Body of pancreas (tissue), 4 donors: ENCODE measurements around the gene TMPRSS2. TPM values are rescaled to one million over a fixed set of nuclear protein-coding genes. Genes with fewer than 3 reads are reported as not detected.

ENCODE experiments used
- ATAC-seq: fragments of 150-250 bp; one replicate; pipeline ENCODE4 v1.9.1; 2016
- DNase-seq, 4 donors: peaks; one replicate each; pipeline ENCODE4 v3.0.0-alpha.2; 2019
- H3K27ac ChIP-seq, 4 donors: fragments of 200-600 bp; sonication (generic); 1 replicate in 3 of 4; 2 replicates in 1 of 4; pipeline versions ENCODE4 v1.5.1 to v1.6.1; 2016 to 2019; ENCODE audit warnings: mild to moderate bottlenecking in 1 of 4, mixed read lengths in 1 of 4, moderate library complexity in 1 of 4
- H3K27me3 ChIP-seq, 2 donors: fragments of 200-600 bp; sonication (generic); one replicate each; pipeline ENCODE4 v1.6.0; 2016; ENCODE audit warnings: mild to moderate bottlenecking in 1 of 2
- H3K36me3 ChIP-seq, 2 donors: fragments of 200-600 bp; sonication (generic); replicated peaks in 1 of 2; 2 replicates each; pipeline ENCODE4 v1.5.1; 2016; ENCODE audit warnings: low read depth in 2 of 2; ENCODE audit not compliant: insufficient read depth in 1 of 2
- H3K4me1 ChIP-seq: fragments of 200-600 bp; sonication (generic); one replicate; pipeline ENCODE4 v1.6.0; 2016
- H3K4me3 ChIP-seq, 2 donors: fragments of 200-600 bp; sonication (generic); 1 replicate in 1 of 2; 2 replicates in 1 of 2; pipeline ENCODE4 v1.5.1; 2016 to 2019
- H3K9me3 ChIP-seq, 3 donors: fragments of 200-600 bp; sonication (generic); 1 replicate in 2 of 3; 2 replicates in 1 of 3; pipeline ENCODE4 v1.5.1; 2016
- CTCF ChIP-seq, 7 experiments: fragments of 450-650 bp in 4 of 7; fragments of 200-600 bp in 3 of 7; sonication (generic) in 3 of 7; IDR thresholded peaks; one replicate each; pipeline ENCODE4 v1.5.1; 2016 to 2019; ENCODE audit warnings: antibody characterized with exemption in 7 of 7
- POLR2A ChIP-seq, 3 donors: fragments of 450-650 bp; IDR thresholded peaks; one replicate each; pipeline ENCODE4 v1.6.1; 2016; ENCODE audit warnings: antibody characterized with exemption in 3 of 3, mild to moderate bottlenecking in 2 of 3
- WGBS, 2 donors: methylation state at CpG; one replicate each; pipeline ENCODE4 v1.1.5; 2017; 5-methylcytosine and 5-hydroxymethylcytosine counted together
- intact Hi-C: fragments of 100-400 bp; cut with DNase I; formaldehyde crosslinking; loops from one replicate; pipeline ENCODE4 v1.15.1; 2023
- total RNA-seq, 2 donors: library from RNA; depleted of rRNA; stranded (reverse); fragments of >200 nt; gene quantifications; one replicate each; pipeline ENCODE4 v1.1.0, GENCODE V29; 2016

Gene TMPRSS2
- total RNA-seq, 2 donors from 2014 or later, result 45.7 to 60.3 TPM

GRCh38 chr21:41530366-41530765 lies 22.4 kb upstream of the TMPRSS2 start:
- DNase-seq (no peak), ATAC-seq (no peak)
- intact Hi-C loops, result no loop called here
- Histone ChIP-seq H3K27ac (peak overlapping the region in 1 of 4 donors; percentile 32), H3K4me1 (peaks cover 39% of the 10 kb centered on the region), H3K27me3 (no peaks in the 10 kb centered on the region), H3K36me3 (no peaks in the 10 kb centered on the region), H3K4me3 (no peak overlapping the region), H3K9me3 (no peaks in the 10 kb centered on the region)
- WGBS, 2 donors, result 32 to 35% methylated on average over 4 of the region's 4 CpGs
- TF ChIP-seq POLR2A (IDR thresholded peaks at IDR 0.05) (no peak), CTCF (IDR thresholded peaks at IDR 0.05) (no peak)

GRCh38 chr21:41529769-41530168 lies 21.8 kb upstream of the TMPRSS2 start:
- H3K36me3 ChIP-seq, result no peaks in the 10 kb centered on the region
- H3K4me1 ChIP-seq, result peaks cover 39% of the 10 kb centered on the region
- no peak overlapping the region for H3K4me3 ChIP-seq
- no peaks in the 10 kb centered on the region for H3K27me3 ChIP-seq
- ATAC-seq (no peak), DNase-seq (no peak)
- 80 to 88% methylated on average over 6 to 9 of the region's 9 CpGs for WGBS, 2 donors
- intact Hi-C loops, result no loop called here
- peak overlapping the region in 1 of 4 donors; percentile 32 for H3K27ac ChIP-seq
- H3K9me3 ChIP-seq, result no peaks in the 10 kb centered on the region
- TF ChIP-seq CTCF (IDR thresholded peaks at IDR 0.05), result no peak
- no peak for TF ChIP-seq POLR2A (IDR thresholded peaks at IDR 0.05)

DNA sequence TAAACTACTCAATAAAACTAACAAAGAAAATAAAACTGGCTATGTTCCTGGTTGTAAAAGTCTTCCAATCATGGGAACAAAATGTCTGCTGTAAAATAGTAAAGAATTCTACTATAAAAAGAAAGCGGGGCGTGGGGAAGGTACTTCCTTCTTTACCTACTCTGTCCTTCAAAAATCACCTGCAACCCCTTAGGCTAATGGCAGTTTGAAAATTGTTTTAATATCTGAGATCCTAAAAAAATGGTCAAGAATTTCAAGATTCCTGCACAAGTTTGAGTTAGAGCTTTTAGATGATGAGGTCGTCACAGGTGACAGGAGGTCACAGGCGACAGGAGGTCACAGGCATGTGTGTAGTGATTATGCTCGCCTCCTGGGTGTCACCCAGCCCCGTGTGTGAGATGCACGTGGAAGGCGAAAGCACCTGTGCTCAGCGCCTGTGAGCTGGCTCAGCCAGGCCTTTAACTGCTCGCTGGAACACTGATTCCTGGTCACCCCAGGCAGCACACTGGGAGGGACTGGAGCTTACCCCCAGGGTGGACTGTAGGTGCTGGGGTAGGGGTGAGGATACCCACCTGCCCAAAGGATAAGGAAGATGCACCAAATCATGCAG lies 18.6 kb upstream of the TMPRSS2 start:
- intact Hi-C loops, result no loop called here
- peak overlapping the region; percentile 45 to 89 (median 78) for H3K27ac ChIP-seq
- peak; percentile 59 to 81 (median 70) for DNase-seq
- 12 to 25% methylated on average over 10 of the region's 10 CpGs for WGBS, 2 donors
- H3K4me3 ChIP-seq, result no peak overlapping the region
- H3K4me1 ChIP-seq, result peaks cover 32% of the 10 kb centered on the region
- ATAC-seq, result peak; percentile 72
- H3K27me3 ChIP-seq, result no peaks in the 10 kb centered on the region
- H3K36me3 ChIP-seq, result no peaks in the 10 kb centered on the region
- H3K9me3 ChIP-seq, result no peaks in the 10 kb centered on the region
- TF ChIP-seq POLR2A (IDR thresholded peaks at IDR 0.05), result no peak
- TF ChIP-seq CTCF (IDR thresholded peaks at IDR 0.05), result peak in 1 of 7 experiments; percentile 9

DNA sequence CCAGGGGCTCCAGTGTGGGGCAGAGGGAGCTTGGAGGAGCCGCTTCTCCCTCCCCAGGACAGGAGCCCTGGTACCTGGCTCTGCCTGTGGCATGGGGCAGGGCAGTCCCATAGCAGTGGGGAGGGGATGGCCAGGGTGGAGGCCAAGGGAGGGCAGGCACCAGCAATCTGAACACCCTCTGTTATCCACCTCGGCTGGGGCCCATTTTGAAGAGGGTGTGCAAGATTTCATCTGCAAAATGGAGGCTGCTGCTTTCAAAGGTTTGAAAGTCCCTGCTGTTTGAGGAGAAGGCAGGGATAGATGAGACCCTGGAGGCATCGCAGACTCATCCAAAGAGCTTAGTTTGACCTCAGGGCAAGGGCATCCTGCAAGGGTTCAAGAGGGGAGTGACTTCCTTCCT lies 15.2 kb upstream of the TMPRSS2 start:
- Histone ChIP-seq H3K36me3 (no peaks in the 10 kb centered on the region), H3K4me3 (no peak overlapping the region), H3K4me1 (peaks cover 20% of the 10 kb centered on the region), H3K9me3 (no peaks in the 10 kb centered on the region), H3K27ac (no peak overlapping the region), H3K27me3 (no peaks in the 10 kb centered on the region)
- DNase-seq, result no peak
- 81 to 88% methylated on average over 3 of the region's 3 CpGs for WGBS, 2 donors
- TF ChIP-seq POLR2A (IDR thresholded peaks at IDR 0.05) (no peak), CTCF (IDR thresholded peaks at IDR 0.05) (no peak)
- intact Hi-C loops, result no loop called here
- no peak for ATAC-seq

- H3K4me1 ChIP-seq, result peaks cover 12% of the 10 kb centered on the region
- ATAC-seq (no peak), DNase-seq (no peak)
- TF ChIP-seq POLR2A (IDR thresholded peaks at IDR 0.05) (no peak), CTCF (IDR thresholded peaks at IDR 0.05) (no peak)
- no peaks in the 10 kb centered on the region for H3K9me3 ChIP-seq
- intact Hi-C loops, result no loop called here
- no peaks in the 10 kb centered on the region for H3K36me3 ChIP-seq
- no peak overlapping the region for H3K27ac ChIP-seq
- H3K27me3 ChIP-seq, result no peaks in the 10 kb centered on the region
- 62 to 72% methylated on average over 4 of the region's 4 CpGs for WGBS, 2 donors
- H3K4me3 ChIP-seq, result no peak overlapping the region
Observed at GRCh38 chr21:41521489-41522027, 13.6 kb upstream of the TMPRSS2 start.
